Measurements from ENCODE around the gene NPIPB8. TPM values are rescaled to one million over a fixed set of nuclear protein-coding genes. Genes with fewer than 3 reads are reported as not detected.
"Not testable (repeated sequence)": the region's sequence is repeated elsewhere in the genome, so short reads cannot be mapped to it uniquely, and the experiment has no call there.

Gene NPIPB8
- total and polyA plus RNA-seq, 9 of the 15 experiments (the other 6 are each of a cell fraction or from before 2014, with no cell fraction given): 0.16 TPM; not detected in 8

DNA sequence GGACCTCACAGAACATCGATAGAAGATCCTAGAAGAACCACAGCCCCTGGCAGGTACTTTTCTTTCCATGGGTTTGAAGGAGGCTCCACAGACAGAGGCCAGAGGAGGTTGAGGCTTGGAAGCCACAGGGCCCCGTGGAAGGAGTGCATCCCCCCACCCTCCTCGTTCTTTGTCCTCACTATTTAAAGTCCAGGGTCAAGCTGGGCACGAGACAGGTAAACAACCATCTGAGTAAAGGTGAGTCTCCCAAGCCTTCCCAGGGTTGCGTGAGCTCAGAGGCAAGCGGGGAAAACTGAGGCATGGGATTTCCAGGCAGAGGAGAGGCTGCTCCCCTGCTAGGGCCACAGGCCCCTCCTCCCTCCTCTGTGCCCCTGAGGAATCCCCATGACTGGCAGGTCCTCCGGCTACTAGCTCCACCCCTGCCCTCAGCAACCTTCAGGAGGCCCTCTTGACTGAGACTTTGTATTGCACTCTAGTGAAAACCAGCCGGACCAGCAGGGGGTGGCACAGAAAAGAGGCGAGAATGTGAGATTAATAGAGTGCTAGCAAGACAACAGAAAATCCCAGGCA, 40.1 kb upstream of the NPIPB8 start (continued):
- TF ChIP-seq TAF9B (IDR thresholded peaks at IDR 0.05; ENCODE audit: partially characterized antibody) (no peak), HDAC8 (tag; IDR thresholded peaks at IDR 0.05) (no peak), NBN (IDR thresholded peaks at IDR 0.05; ENCODE audit: low read depth) (0 out of 2 replicates have a peak, but pooled peaks have one; percentile 38), MYNN (IDR thresholded peaks at IDR 0.05) (no peak), MYNN (CRISPR knock-in tag; IDR thresholded peaks at IDR 0.05) (no peak), MTA3 (IDR thresholded peaks at IDR 0.05; ENCODE audit: borderline replicate concordance) (0 out of 2 replicates have a peak, but pooled peaks have one; percentile 21)
- TF ChIP-seq, protein P1, sequence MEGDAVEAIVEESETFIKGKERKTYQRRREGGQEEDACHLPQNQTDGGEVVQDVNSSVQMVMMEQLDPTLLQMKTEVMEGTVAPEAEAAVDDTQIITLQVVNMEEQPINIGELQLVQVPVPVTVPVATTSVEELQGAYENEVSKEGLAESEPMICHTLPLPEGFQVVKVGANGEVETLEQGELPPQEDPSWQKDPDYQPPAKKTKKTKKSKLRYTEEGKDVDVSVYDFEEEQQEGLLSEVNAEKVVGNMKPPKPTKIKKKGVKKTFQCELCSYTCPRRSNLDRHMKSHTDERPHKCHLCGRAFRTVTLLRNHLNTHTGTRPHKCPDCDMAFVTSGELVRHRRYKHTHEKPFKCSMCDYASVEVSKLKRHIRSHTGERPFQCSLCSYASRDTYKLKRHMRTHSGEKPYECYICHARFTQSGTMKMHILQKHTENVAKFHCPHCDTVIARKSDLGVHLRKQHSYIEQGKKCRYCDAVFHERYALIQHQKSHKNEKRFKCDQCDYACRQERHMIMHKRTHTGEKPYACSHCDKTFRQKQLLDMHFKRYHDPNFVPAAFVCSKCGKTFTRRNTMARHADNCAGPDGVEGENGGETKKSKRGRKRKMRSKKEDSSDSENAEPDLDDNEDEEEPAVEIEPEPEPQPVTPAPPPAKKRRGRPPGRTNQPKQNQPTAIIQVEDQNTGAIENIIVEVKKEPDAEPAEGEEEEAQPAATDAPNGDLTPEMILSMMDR (IDR thresholded peaks at IDR 0.05 in 2 of 3, conservative IDR thresholded peaks at IDR 0.05 in 1 of 3; ENCODE audit: insufficient read depth in 2 of 3, low read depth in 1 of 3, low read length in 3 of 3): peak; percentile 49 to 63 (median 63)
- TF ChIP-seq, protein P2, sequence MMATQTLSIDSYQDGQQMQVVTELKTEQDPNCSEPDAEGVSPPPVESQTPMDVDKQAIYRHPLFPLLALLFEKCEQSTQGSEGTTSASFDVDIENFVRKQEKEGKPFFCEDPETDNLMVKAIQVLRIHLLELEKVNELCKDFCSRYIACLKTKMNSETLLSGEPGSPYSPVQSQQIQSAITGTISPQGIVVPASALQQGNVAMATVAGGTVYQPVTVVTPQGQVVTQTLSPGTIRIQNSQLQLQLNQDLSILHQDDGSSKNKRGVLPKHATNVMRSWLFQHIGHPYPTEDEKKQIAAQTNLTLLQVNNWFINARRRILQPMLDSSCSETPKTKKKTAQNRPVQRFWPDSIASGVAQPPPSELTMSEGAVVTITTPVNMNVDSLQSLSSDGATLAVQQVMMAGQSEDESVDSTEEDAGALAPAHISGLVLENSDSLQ (IDR thresholded peaks at IDR 0.05): peak; percentile 93

GRCh38 chr16:28599377-28600285, 38.2 kb upstream of the NPIPB8 start:
- CTCF ChIA-PET (ENCODE audit: low intra/inter-chr PET ratio); H3K27me3 ChIP-seq (ENCODE audit: control insufficient read depth in 2 of 2, insufficient read depth in 2 of 2, low read length in 2 of 2); intact Hi-C loops (cut with micrococcal nuclease); POLR2A ChIA-PET; H3K27ac ChIP-seq (ENCODE audit: extremely low read depth, low read depth, low read length); FAIRE-seq; H2AFZ ChIP-seq (ENCODE audit: low read depth, low read length); H3K4me3 ChIP-seq; H3K9me3 ChIP-seq (replicated peaks; ENCODE audit: control insufficient read depth, insufficient read depth, low read depth, low read length); H3K9ac ChIP-seq (ENCODE audit: insufficient read depth in 1 of 2, low read depth in 2 of 2, low read length in 2 of 2); H3K36me3 ChIP-seq (ENCODE audit: control insufficient read depth, insufficient read depth, low read length); H3K9me1 ChIP-seq (ENCODE audit: control insufficient read depth, insufficient read depth, low read length); H3K4me2 ChIP-seq (ENCODE audit: insufficient read depth, low read length); H4K20me1 ChIP-seq (replicated peaks; ENCODE audit: control insufficient read depth, insufficient read depth, low read length); H3K79me2 ChIP-seq (ENCODE audit: control insufficient read depth, insufficient read depth, low read length); BruUV-seq (replicated peaks); DNase-seq (ENCODE audit: extremely low read depth in 1 of 4, low spot score in 3 of 4): not testable (repeated sequence)
- ATAC-seq: peak; percentile 17; the same call in 1 of the 3 replicates
- peaks cover 11 to 22% of the 10 kb centered on the region in 2 experiments for H3K4me1 ChIP-seq (replicated peaks in 1 of 2; ENCODE audit: control insufficient read depth in 2 of 2, insufficient read depth in 2 of 2, low read length in 2 of 2)
- WGBS (ENCODE audit: insufficient coverage, low coverage, missing lambda C conversion rate): no CpG with 5 or more reads among the region's 17 CpGs
- in situ Hi-C loops (cut with MboI): loop anchor here (25.0 kb wide), 4 partner anchors 113 to 1613 kb away; partner anchors contain the start of genes EIF3C and EIF3CL

- DNase-seq (ENCODE audit: extremely low read depth in 1 of 4, low spot score in 3 of 4); H3K36me3 ChIP-seq (ENCODE audit: control insufficient read depth, insufficient read depth, low read length); BruUV-seq (replicated peaks); H3K9me3 ChIP-seq (replicated peaks; ENCODE audit: control insufficient read depth, insufficient read depth, low read depth, low read length); H3K9me1 ChIP-seq (ENCODE audit: control insufficient read depth, insufficient read depth, low read length); H3K27me3 ChIP-seq (ENCODE audit: control insufficient read depth in 2 of 2, insufficient read depth in 2 of 2, low read length in 2 of 2); H4K20me1 ChIP-seq (replicated peaks; ENCODE audit: control insufficient read depth, insufficient read depth, low read length); H3K27ac ChIP-seq (ENCODE audit: extremely low read depth, low read depth, low read length); H3K9ac ChIP-seq (ENCODE audit: insufficient read depth in 1 of 2, low read depth in 2 of 2, low read length in 2 of 2); ATAC-seq; H3K4me2 ChIP-seq (ENCODE audit: insufficient read depth, low read length); CTCF ChIA-PET (ENCODE audit: low intra/inter-chr PET ratio); H3K4me3 ChIP-seq; POLR2A ChIA-PET; H3K79me2 ChIP-seq (ENCODE audit: control insufficient read depth, insufficient read depth, low read length); FAIRE-seq; intact Hi-C loops (cut with micrococcal nuclease); H2AFZ ChIP-seq (ENCODE audit: low read depth, low read length): not testable (repeated sequence)
- H3K4me1 ChIP-seq (replicated peaks in 1 of 2; ENCODE audit: control insufficient read depth in 2 of 2, insufficient read depth in 2 of 2, low read length in 2 of 2): peaks cover 11 to 21% of the 10 kb centered on the region in 2 experiments
- in situ Hi-C loops (cut with MboI): loop anchor here (25.0 kb wide), 4 partner anchors 111 to 1611 kb away; partner anchors contain the start of genes EIF3C and EIF3CL
- 50% methylated on average over 2 of the region's 20 CpGs for WGBS (ENCODE audit: insufficient coverage, low coverage, missing lambda C conversion rate)
These were observed 36.9 kb upstream of the NPIPB8 start for GRCh38 chr16:28600965-28601364.

Data from K562 (cell line).